Muscle layer of duodenum (tissue), 2 donors: ENCODE measurements around the gene ADCY2.

Source experiments
- H3K27ac ChIP-seq: one replicate; pipeline ENCODE4 v1.7.0; 2013; ENCODE audit warnings: mild to moderate bottlenecking, low read length
- H3K27me3 ChIP-seq: one replicate; pipeline ENCODE4 v1.7.0; 2013; ENCODE audit warnings: low read depth, mild to moderate bottlenecking, control low read depth, low read length
- H3K36me3 ChIP-seq, 2 donors: one replicate each; pipeline ENCODE4 v1.7.0; 2013; ENCODE audit warnings: low read length in 2 of 2, control low read depth in 1 of 2, mild to moderate bottlenecking in 1 of 2; ENCODE audit not compliant: insufficient read depth in 2 of 2, control insufficient read depth in 1 of 2
- H3K4me1 ChIP-seq, 2 donors: one replicate each; pipeline ENCODE4 v1.7.0; 2013; ENCODE audit warnings: low read length in 2 of 2, mild to moderate bottlenecking in 2 of 2, control low read depth in 1 of 2, moderate library complexity in 1 of 2; ENCODE audit not compliant: insufficient read depth in 2 of 2, control insufficient read depth in 1 of 2
- H3K4me3 ChIP-seq, 2 donors: one replicate each; pipeline ENCODE4 v1.7.0; 2013; ENCODE audit warnings: low read length in 2 of 2, low read depth in 1 of 2, mild to moderate bottlenecking in 1 of 2
- H3K9me3 ChIP-seq, 2 donors: one replicate each; pipeline ENCODE4 v1.7.0; 2013; ENCODE audit warnings: low read length in 2 of 2, control low read depth in 1 of 2, mild to moderate bottlenecking in 1 of 2; ENCODE audit not compliant: control insufficient read depth in 1 of 2
- donor health status: healthy.

ADCY2 gene

GRCh38 chr5:7609726-7610125, 213.8 kb downstream of the ADCY2 start:
- Histone ChIP-seq H3K9me3 (no peaks in the 10 kb centered on the region), H3K27me3 (no peaks in the 10 kb centered on the region), H3K4me1 (no peaks in the 10 kb centered on the region), H3K27ac (no peak overlapping the region), H3K4me3 (no peak overlapping the region), H3K36me3 (no peaks in the 10 kb centered on the region)

GRCh38 chr5:7610531-7611177, 214.7 kb downstream of the ADCY2 start:
- H3K9me3 ChIP-seq = no peaks in the 10 kb centered on the region
- no peak overlapping the region for H3K27ac ChIP-seq
- no peaks in the 10 kb centered on the region for H3K36me3 ChIP-seq
- no peaks in the 10 kb centered on the region for H3K27me3 ChIP-seq
- H3K4me3 ChIP-seq = no peak overlapping the region
- no peaks in the 10 kb centered on the region for H3K4me1 ChIP-seq

GRCh38 chr5:7611518-7611917, 215.6 kb downstream of the ADCY2 start:
- Histone ChIP-seq H3K27me3 (no peaks in the 10 kb centered on the region), H3K9me3 (no peaks in the 10 kb centered on the region), H3K27ac (no peak overlapping the region), H3K4me3 (no peak overlapping the region), H3K36me3 (no peaks in the 10 kb centered on the region), H3K4me1 (no peaks in the 10 kb centered on the region)

- Histone ChIP-seq H3K4me1 (no peaks in the 10 kb centered on the region), H3K27me3 (no peaks in the 10 kb centered on the region), H3K9me3 (no peaks in the 10 kb centered on the region), H3K27ac (no peak overlapping the region), H3K4me3 (no peak overlapping the region), H3K36me3 (no peaks in the 10 kb centered on the region)
These were observed 219.7 kb downstream of the ADCY2 start for GRCh38 chr5:7615566-7616061.

- H3K9me3 ChIP-seq = no peaks in the 10 kb centered on the region
- H3K27me3 ChIP-seq = no peaks in the 10 kb centered on the region
- no peaks in the 10 kb centered on the region for H3K36me3 ChIP-seq
- no peak overlapping the region for H3K4me3 ChIP-seq
- no peaks in the 10 kb centered on the region for H3K4me1 ChIP-seq
- H3K27ac ChIP-seq = no peak overlapping the region
These were observed 221.0 kb downstream of the ADCY2 start for GRCh38 chr5:7616897-7617296.

- no peaks in the 10 kb centered on the region for H3K9me3 ChIP-seq
- H3K4me1 ChIP-seq = no peaks in the 10 kb centered on the region
- no peaks in the 10 kb centered on the region for H3K36me3 ChIP-seq
- no peak overlapping the region for H3K4me3 ChIP-seq
- no peak overlapping the region for H3K27ac ChIP-seq
- no peaks in the 10 kb centered on the region for H3K27me3 ChIP-seq
These were observed 226.6 kb downstream of the ADCY2 start for GRCh38 chr5:7622498-7622897.

- Histone ChIP-seq H3K4me1 (no peaks in the 10 kb centered on the region), H3K36me3 (no peaks in the 10 kb centered on the region), H3K9me3 (no peaks in the 10 kb centered on the region), H3K27ac (no peak overlapping the region), H3K4me3 (no peak overlapping the region), H3K27me3 (no peaks in the 10 kb centered on the region)
These were observed 229.8 kb downstream of the ADCY2 start for GRCh38 chr5:7625740-7626139.

- H3K27me3 ChIP-seq = no peaks in the 10 kb centered on the region
- H3K27ac ChIP-seq = no peak overlapping the region
- H3K4me3 ChIP-seq = no peak overlapping the region
- no peaks in the 10 kb centered on the region for H3K4me1 ChIP-seq
- H3K36me3 ChIP-seq = no peaks in the 10 kb centered on the region
- H3K9me3 ChIP-seq = no peaks in the 10 kb centered on the region
These were observed 232.3 kb downstream of the ADCY2 start for GRCh38 chr5:7628248-7628647.

- Histone ChIP-seq H3K4me3 (no peak overlapping the region), H3K27ac (no peak overlapping the region), H3K4me1 (no peaks in the 10 kb centered on the region), H3K9me3 (no peaks in the 10 kb centered on the region), H3K27me3 (no peaks in the 10 kb centered on the region), H3K36me3 (no peaks in the 10 kb centered on the region)
These were observed 232.9 kb downstream of the ADCY2 start for GRCh38 chr5:7628820-7629219.

- no peaks in the 10 kb centered on the region for H3K36me3 ChIP-seq
- H3K27ac ChIP-seq = no peak overlapping the region
- H3K27me3 ChIP-seq = no peaks in the 10 kb centered on the region
- H3K9me3 ChIP-seq = no peaks in the 10 kb centered on the region
- H3K4me3 ChIP-seq = no peak overlapping the region
- no peaks in the 10 kb centered on the region for H3K4me1 ChIP-seq
These were observed 233.6 kb downstream of the ADCY2 start for GRCh38 chr5:7629561-7629960.

GRCh38 chr5:7634837-7635236, 238.9 kb downstream of the ADCY2 start:
- Histone ChIP-seq H3K4me3 (no peak overlapping the region), H3K36me3 (no peaks in the 10 kb centered on the region), H3K27me3 (no peaks in the 10 kb centered on the region), H3K9me3 (no peaks in the 10 kb centered on the region), H3K27ac (no peak overlapping the region), H3K4me1 (no peaks in the 10 kb centered on the region)

GRCh38 chr5:7638456-7638855, 242.5 kb downstream of the ADCY2 start:
- Histone ChIP-seq H3K36me3 (no peaks in the 10 kb centered on the region), H3K27ac (no peak overlapping the region), H3K4me3 (no peak overlapping the region), H3K27me3 (no peaks in the 10 kb centered on the region), H3K9me3 (no peaks in the 10 kb centered on the region), H3K4me1 (no peaks in the 10 kb centered on the region)
